Effector memory CD8-positive, alpha-beta T cell (primary cell): ENCODE data around the gene SPECC1L.
A peak's percentile ranks its signal among the peaks of the same experiment; 100 is the strongest.

Experiments used
- ATAC-seq: fragments of 150-1000 bp; cut with Tn5 transposase; replicated peaks from 2 replicates; pipeline ENCODE4 v1.10.0; 2021; ENCODE audit warnings: mild to moderate bottlenecking, moderate library complexity
- DNase-seq, 3 experiments: peaks; one replicate each; pipeline ENCODE4 v3.0.0; 2021
- H3K27ac Mint-ChIP-seq, 2 donors: one replicate each; pipeline ENCODE4 v1.8.0; 2022; ENCODE audit warnings: mild to moderate bottlenecking in 2 of 2, mixed read lengths in 2 of 2, moderate library complexity in 2 of 2
- H3K27me3 Mint-ChIP-seq, 2 donors: one replicate each; pipeline ENCODE4 v1.8.0; 2022; ENCODE audit warnings: mixed read lengths in 2 of 2
- H3K36me3 Mint-ChIP-seq: one replicate; pipeline ENCODE4 v1.8.0; 2022; ENCODE audit warnings: mild to moderate bottlenecking, moderate library complexity, mixed read lengths; ENCODE audit not compliant: insufficient read depth
- H3K4me1 Mint-ChIP-seq, 2 donors: one replicate each; pipeline ENCODE4 v1.8.0; 2022; ENCODE audit warnings: low read depth in 2 of 2, mixed read lengths in 2 of 2
- H3K4me3 Mint-ChIP-seq, 2 donors: one replicate each; pipeline ENCODE4 v1.8.0; 2022; ENCODE audit warnings: mild to moderate bottlenecking in 2 of 2, mixed read lengths in 2 of 2, moderate library complexity in 2 of 2
- H3K9me3 Mint-ChIP-seq, 2 donors: one replicate each; pipeline ENCODE4 v1.8.0; 2022; ENCODE audit warnings: mixed read lengths in 2 of 2

The SPECC1L gene

GRCh38 chr22:24409707-24410106, 139.1 kb downstream of the SPECC1L start:
- ATAC-seq (no peak), DNase-seq (no peak)
- peaks cover 16% of the 10 kb centered on the region for H3K36me3 Mint-ChIP-seq
- H3K27me3 Mint-ChIP-seq, result no peaks in the 10 kb centered on the region
- peak overlapping the region in 1 of 2 donors; percentile 86 for H3K27ac Mint-ChIP-seq
- peaks cover 28 to 31% of the 10 kb centered on the region in 2 donors for H3K4me1 Mint-ChIP-seq
- H3K4me3 Mint-ChIP-seq, result peak overlapping the region; percentile 41 to 71
- H3K9me3 Mint-ChIP-seq, result no peaks in the 10 kb centered on the region

DNA sequence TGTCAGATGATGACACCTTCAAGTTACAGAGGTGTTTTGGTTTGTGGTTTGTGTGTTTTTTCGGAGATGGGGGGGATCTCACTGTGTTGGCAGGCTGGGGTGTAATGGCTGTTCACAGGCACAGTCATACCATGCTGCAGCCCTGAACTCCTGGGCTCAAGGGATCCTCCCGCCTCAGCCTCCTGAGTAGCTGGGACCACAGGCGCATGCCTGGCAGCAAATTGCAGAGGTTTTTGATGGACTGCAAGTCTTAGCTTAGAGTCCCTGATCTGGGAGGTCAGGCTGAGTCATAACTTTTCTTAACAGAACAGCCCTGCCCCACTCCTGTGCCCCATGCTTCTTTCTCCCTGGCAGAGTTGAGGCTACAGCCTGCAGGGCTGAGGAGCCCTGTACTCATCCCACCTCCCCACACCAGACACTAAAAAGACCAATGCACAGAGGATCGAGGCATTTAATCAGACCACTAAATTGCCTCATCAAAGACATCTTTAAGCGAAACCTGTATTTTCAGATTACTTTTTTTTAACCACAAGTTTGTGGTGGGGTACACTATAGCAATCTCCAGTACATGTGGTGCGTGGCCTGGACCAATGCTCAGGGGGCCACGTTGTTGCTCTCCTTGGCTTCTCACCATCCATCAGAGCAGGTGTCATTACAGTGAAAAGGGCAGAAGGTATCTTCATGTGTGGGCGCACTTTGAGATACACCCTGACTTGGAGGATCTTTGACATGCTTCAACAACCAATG, 139.7 kb downstream of the SPECC1L start:
- ATAC-seq (peak; percentile 95), DNase-seq (peak; percentile 42 to 51 (median 47))
- Mint-ChIP-seq H3K36me3 (peaks cover 22% of the 10 kb centered on the region), H3K4me1 (peaks cover 28 to 31% of the 10 kb centered on the region in 2 donors), H3K4me3 (peak overlapping the region; percentile 60 to 71), H3K9me3 (no peaks in the 10 kb centered on the region), H3K27ac (peak overlapping the region; percentile 59 to 86), H3K27me3 (no peaks in the 10 kb centered on the region)

GRCh38 chr22:24411256-24412004, 140.8 kb downstream of the SPECC1L start:
- H3K27me3 Mint-ChIP-seq, result no peaks in the 10 kb centered on the region
- H3K27ac Mint-ChIP-seq, result peak overlapping the region in 1 of 2 donors; percentile 55
- DNase-seq (no peak), ATAC-seq (no peak)
- no peaks in the 10 kb centered on the region for H3K9me3 Mint-ChIP-seq
- H3K4me1 Mint-ChIP-seq, result peaks cover 26 to 31% of the 10 kb centered on the region in 2 donors
- H3K36me3 Mint-ChIP-seq, result peaks cover 23% of the 10 kb centered on the region
- no peak overlapping the region for H3K4me3 Mint-ChIP-seq

DNA sequence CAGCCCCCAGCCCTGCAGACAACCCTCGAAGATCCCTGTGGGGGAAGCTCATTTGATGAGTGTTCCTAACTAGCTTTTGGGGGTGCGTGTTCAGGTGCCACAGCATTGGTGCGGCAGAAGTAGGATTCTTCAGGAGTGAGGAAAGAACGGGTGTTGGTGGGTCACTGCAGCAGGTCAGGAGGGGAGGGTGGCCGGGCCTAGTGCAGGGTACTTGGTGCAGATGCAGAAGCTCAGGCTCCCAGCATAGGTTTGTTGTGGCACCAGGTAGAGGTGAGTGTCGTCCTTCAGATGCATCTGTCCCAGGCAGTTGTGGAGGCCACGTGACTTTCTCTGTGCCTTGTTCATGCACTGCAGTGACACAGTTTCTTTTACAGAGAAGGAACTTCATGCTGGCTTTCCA, 141.6 kb downstream of the SPECC1L start:
- no peak for ATAC-seq
- Mint-ChIP-seq H3K4me1 (peaks cover 21 to 25% of the 10 kb centered on the region in 2 donors), H3K27ac (no peak overlapping the region), H3K4me3 (no peak overlapping the region), H3K27me3 (no peaks in the 10 kb centered on the region), H3K9me3 (no peaks in the 10 kb centered on the region), H3K36me3 (peaks cover 19% of the 10 kb centered on the region)
- no peak for DNase-seq

DNA sequence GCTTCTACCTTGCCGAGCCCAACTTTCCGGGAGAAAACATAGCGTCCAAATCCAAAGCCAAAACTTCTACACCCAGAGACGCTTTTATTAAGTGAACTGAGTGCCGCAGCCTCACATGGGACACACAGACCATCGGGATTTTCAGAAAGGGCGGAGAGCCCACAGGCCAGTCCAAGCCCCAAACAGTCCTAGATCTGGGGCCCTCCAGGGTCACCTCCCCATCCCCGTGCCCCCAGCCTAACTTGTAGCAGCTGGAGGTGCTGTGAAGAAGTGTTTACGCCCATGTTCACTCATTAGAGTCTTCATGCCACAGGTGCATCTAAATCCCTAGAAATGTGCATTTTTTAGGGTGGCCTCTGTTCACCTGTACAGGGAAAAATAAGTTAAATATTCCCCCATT, 142.6 kb downstream of the SPECC1L start:
- H3K9me3 Mint-ChIP-seq, result no peaks in the 10 kb centered on the region
- H3K27me3 Mint-ChIP-seq, result no peaks in the 10 kb centered on the region
- peaks cover 23% of the 10 kb centered on the region for H3K36me3 Mint-ChIP-seq
- peak overlapping the region in 1 of 2 donors; percentile 23 for H3K27ac Mint-ChIP-seq
- H3K4me3 Mint-ChIP-seq, result no peak overlapping the region
- H3K4me1 Mint-ChIP-seq, result peaks cover 11 to 15% of the 10 kb centered on the region in 2 donors
- ATAC-seq (no peak), DNase-seq (no peak)

- Mint-ChIP-seq H3K4me1 (peaks cover 9 to 14% of the 10 kb centered on the region in 2 donors), H3K27me3 (no peaks in the 10 kb centered on the region), H3K9me3 (no peaks in the 10 kb centered on the region), H3K36me3 (peaks cover 23% of the 10 kb centered on the region), H3K4me3 (no peak overlapping the region), H3K27ac (no peak overlapping the region)
- DNase-seq (no peak), ATAC-seq (no peak)
These were observed 143.2 kb downstream of the SPECC1L start for GRCh38 chr22:24413736-24414385.

- DNase-seq (no peak), ATAC-seq (no peak)
- Mint-ChIP-seq H3K4me1 (peaks cover 6 to 10% of the 10 kb centered on the region in 2 donors), H3K27me3 (no peaks in the 10 kb centered on the region), H3K27ac (no peak overlapping the region), H3K9me3 (no peaks in the 10 kb centered on the region), H3K4me3 (no peak overlapping the region), H3K36me3 (peaks cover 23% of the 10 kb centered on the region)
These were observed 143.9 kb downstream of the SPECC1L start for GRCh38 chr22:24414523-24414922.

- Mint-ChIP-seq H3K4me1 (peaks cover 4 to 5% of the 10 kb centered on the region in 2 donors), H3K27me3 (no peaks in the 10 kb centered on the region), H3K27ac (no peak overlapping the region), H3K9me3 (no peaks in the 10 kb centered on the region), H3K36me3 (peaks cover 22% of the 10 kb centered on the region), H3K4me3 (no peak overlapping the region)
- DNase-seq (no peak), ATAC-seq (no peak)
These were observed 144.6 kb downstream of the SPECC1L start for GRCh38 chr22:24414984-24415945.

DNA sequence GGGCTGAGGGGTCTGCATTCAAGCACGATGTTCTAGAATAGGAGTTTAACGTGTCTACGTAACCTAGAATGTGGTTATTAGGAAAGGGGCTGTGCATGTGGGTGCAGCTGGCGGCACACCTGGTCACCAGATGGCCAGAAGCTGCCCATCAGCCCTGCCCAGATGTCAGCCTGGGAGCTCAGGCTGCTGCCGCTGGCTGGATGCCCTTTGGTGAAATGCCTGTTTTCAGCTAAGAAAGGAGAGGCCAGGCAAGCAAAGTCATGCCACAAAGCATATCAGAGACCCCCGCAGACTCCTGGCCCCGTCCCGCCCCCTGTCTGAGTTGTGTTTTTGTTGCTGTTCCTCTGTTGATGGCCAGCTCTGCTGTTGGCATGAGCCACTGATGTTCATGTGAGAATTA, 145.5 kb downstream of the SPECC1L start:
- DNase-seq, result no peak
- no peak overlapping the region for H3K27ac Mint-ChIP-seq

DNA sequence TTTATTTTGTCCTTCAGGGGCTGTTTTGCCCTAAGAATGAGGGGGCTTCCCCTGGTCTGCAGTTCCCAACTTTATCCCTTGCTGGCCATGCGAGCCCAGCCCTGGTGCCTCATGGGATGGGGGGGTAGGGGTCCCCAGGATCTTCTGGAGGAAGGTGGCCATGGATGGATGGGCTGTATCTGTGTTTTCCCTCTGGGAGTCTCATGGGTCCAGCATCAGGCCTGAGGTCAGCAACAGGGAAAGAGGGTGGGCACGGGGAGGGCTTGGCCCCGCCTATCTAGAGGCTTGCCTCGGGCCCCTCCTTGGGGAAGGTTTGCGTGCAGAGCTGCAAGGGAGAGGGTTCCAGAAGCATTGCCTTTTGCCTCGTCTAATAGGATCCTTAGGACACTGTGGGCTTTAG, 146.0 kb downstream of the SPECC1L start:
- no peaks in the 10 kb centered on the region for H3K27me3 Mint-ChIP-seq
- H3K9me3 Mint-ChIP-seq, result no peaks in the 10 kb centered on the region
- ATAC-seq (no peak), DNase-seq (no peak)
- H3K4me1 Mint-ChIP-seq, result peaks cover 4 to 5% of the 10 kb centered on the region in 2 donors
- H3K4me3 Mint-ChIP-seq, result no peak overlapping the region
- H3K36me3 Mint-ChIP-seq, result peaks cover 21% of the 10 kb centered on the region
- no peak overlapping the region for H3K27ac Mint-ChIP-seq

More for the DNA sequence above, 145.5 kb downstream of the SPECC1L start:
- ATAC-seq, result no peak
- no peak overlapping the region for H3K4me3 Mint-ChIP-seq
- no peaks in the 10 kb centered on the region for H3K27me3 Mint-ChIP-seq
- H3K9me3 Mint-ChIP-seq, result no peaks in the 10 kb centered on the region
- H3K4me1 Mint-ChIP-seq, result peaks cover 0 to 2% of the 10 kb centered on the region in 2 donors
- H3K36me3 Mint-ChIP-seq, result peaks cover 21% of the 10 kb centered on the region

- DNase-seq (no peak), ATAC-seq (no peak)
- Mint-ChIP-seq H3K27me3 (no peaks in the 10 kb centered on the region), H3K4me3 (no peak overlapping the region), H3K9me3 (no peaks in the 10 kb centered on the region), H3K36me3 (peaks cover 20% of the 10 kb centered on the region), H3K4me1 (peaks cover 4 to 5% of the 10 kb centered on the region in 2 donors), H3K27ac (no peak overlapping the region)
These were observed 146.6 kb downstream of the SPECC1L start for GRCh38 chr22:24417200-24417599.

- no peak for ATAC-seq
- Mint-ChIP-seq H3K27ac (peak overlapping the region in 1 of 2 donors; percentile 23), H3K9me3 (no peaks in the 10 kb centered on the region), H3K4me3 (no peak overlapping the region), H3K36me3 (peaks cover 24% of the 10 kb centered on the region), H3K4me1 (peaks cover 4 to 5% of the 10 kb centered on the region in 2 donors), H3K27me3 (no peaks in the 10 kb centered on the region)
- DNase-seq, result no peak
These were observed 147.4 kb downstream of the SPECC1L start for GRCh38 chr22:24417901-24418641.
